Fibroblast of pulmonary artery (primary cell): Measurements from ENCODE around the gene TPGS1.
A peak's percentile ranks its signal among the peaks of the same experiment; 100 is the strongest.

Source experiments
- DNase-seq: peaks from one replicate; pipeline ENCODE4 v3.0.0-alpha.2; 2010; ENCODE audit warnings: low read depth
- H3K4me3 ChIP-seq: replicated peaks from 2 replicates; pipeline ENCODE4 v1.5.1; 2011; ENCODE audit warnings: low read depth, mild to moderate bottlenecking, control low read depth, low read length, moderate library complexity
- CTCF ChIP-seq: IDR thresholded peaks from 2 replicates; pipeline ENCODE4 v1.5.1; 2011; ENCODE audit warnings: mild to moderate bottlenecking, control low read depth, low read length, inconsistent platforms; ENCODE audit errors: missing control alignments

TPGS1 gene

GRCh38 chr19:485583-486236 is 21.6 kb upstream of the TPGS1 start:
- no peak overlapping the region for H3K4me3 ChIP-seq
- TF ChIP-seq CTCF: no peak
- no peak for DNase-seq

GRCh38 chr19:488505-489417 is 18.5 kb upstream of the TPGS1 start:
- DNase-seq: peak; percentile 96
- no peak for TF ChIP-seq CTCF
- H3K4me3 ChIP-seq: peak overlapping the region; percentile 87

- no peak for TF ChIP-seq CTCF
- peak; percentile 31 for DNase-seq
- peak overlapping the region; percentile 87 for H3K4me3 ChIP-seq
Measured at GRCh38 chr19:489418-490196, 17.7 kb upstream of the TPGS1 start.

- no peak for TF ChIP-seq CTCF
- no peak overlapping the region for H3K4me3 ChIP-seq
Measured at GRCh38 chr19:491146-491741, 16.1 kb upstream of the TPGS1 start.

GRCh38 chr19:492091-492531 is 15.2 kb upstream of the TPGS1 start:
- no peak overlapping the region for H3K4me3 ChIP-seq
- no peak for DNase-seq
- TF ChIP-seq CTCF: no peak

More at GRCh38 chr19:491146-491741, 16.1 kb upstream of the TPGS1 start:
- DNase-seq: peak; percentile 18

GRCh38 chr19:493391-494170 is 13.7 kb upstream of the TPGS1 start:
- no peak overlapping the region for H3K4me3 ChIP-seq
- DNase-seq: no peak
- no peak for TF ChIP-seq CTCF
